Measurements from ENCODE around the gene CBX8.

The CBX8 gene

GRCh38 chr17:79808763-79809529, 12.1 kb upstream of the CBX8 start:
- peak; percentile 14; the same call in 1 of the 2 replicates for TF ChIP-seq CTCF (IDR thresholded peaks at IDR 0.05; ENCODE audit: low read depth, low read length)
- no peaks in the 10 kb centered on the region for H3K9me3 ChIP-seq
- H3K27me3 ChIP-seq = no peaks in the 10 kb centered on the region
- no peak overlapping the region for H3K4me3 ChIP-seq (ENCODE audit: low read depth, low read length)
- peaks cover 14% of the 10 kb centered on the region for H3K4me1 ChIP-seq
- no peak for DNase-seq
- H3K36me3 ChIP-seq = no peaks in the 10 kb centered on the region

- Histone ChIP-seq H3K27me3 (no peaks in the 10 kb centered on the region), H3K36me3 (no peaks in the 10 kb centered on the region), H3K4me3 (ENCODE audit: low read depth, low read length) (no peak overlapping the region), H3K9me3 (no peaks in the 10 kb centered on the region), H3K4me1 (peaks cover 14% of the 10 kb centered on the region)
- DNase-seq = no peak
- peak; percentile 23 for TF ChIP-seq CTCF (IDR thresholded peaks at IDR 0.05; ENCODE audit: low read depth, low read length)
Observed at GRCh38 chr17:79806863-79807720, 10.2 kb upstream of the CBX8 start.

GRCh38 chr17:79806446-79806760, 9.5 kb upstream of the CBX8 start:
- Histone ChIP-seq H3K9me3 (no peaks in the 10 kb centered on the region), H3K4me3 (ENCODE audit: low read depth, low read length) (no peak overlapping the region), H3K27me3 (no peaks in the 10 kb centered on the region), H3K4me1 (peaks cover 7% of the 10 kb centered on the region), H3K36me3 (no peaks in the 10 kb centered on the region)
- no peak for DNase-seq
- TF ChIP-seq CTCF (IDR thresholded peaks at IDR 0.05; ENCODE audit: low read depth, low read length) = no peak

GRCh38 chr17:79804856-79805696, 8.2 kb upstream of the CBX8 start:
- peaks cover 15% of the 10 kb centered on the region for H3K4me1 ChIP-seq
- H3K9me3 ChIP-seq = no peaks in the 10 kb centered on the region
- TF ChIP-seq CTCF (IDR thresholded peaks at IDR 0.05; ENCODE audit: low read depth, low read length) = no peak
- no peak overlapping the region for H3K4me3 ChIP-seq (ENCODE audit: low read depth, low read length)
- DNase-seq = no peak
- no peaks in the 10 kb centered on the region for H3K36me3 ChIP-seq
- H3K27me3 ChIP-seq = no peaks in the 10 kb centered on the region

- Histone ChIP-seq H3K4me1 (peaks cover 16% of the 10 kb centered on the region), H3K27me3 (no peaks in the 10 kb centered on the region), H3K9me3 (no peaks in the 10 kb centered on the region), H3K36me3 (no peaks in the 10 kb centered on the region), H3K4me3 (ENCODE audit: low read depth, low read length) (no peak overlapping the region)
- TF ChIP-seq CTCF (IDR thresholded peaks at IDR 0.05; ENCODE audit: low read depth, low read length) = no peak
- no peak for DNase-seq
Observed at GRCh38 chr17:79803997-79804855, 7.3 kb upstream of the CBX8 start.

All from BE2C (cell line).